Uterus (tissue), 2 donors: Measurements from ENCODE around the gene SLC2A9.

ENCODE experiments used
- POLR2A ChIP-seq, 2 donors: fragments of 450-650 bp; IDR thresholded peaks; one replicate each; pipeline ENCODE4 v1.6.1; 2016; ENCODE audit warnings: antibody characterized with exemption in 2 of 2, mild to moderate bottlenecking in 1 of 2, moderate library complexity in 1 of 2
- TF ChIP-seq, protein P1 (sequence below), 4 experiments: fragments of 200-600 bp in 2 of 4; fragments of 450-650 bp in 2 of 4; sonication (generic) in 2 of 4; IDR thresholded peaks; one replicate each; pipeline ENCODE4 v1.5.1; 2016 to 2019; ENCODE audit warnings: antibody characterized with exemption in 4 of 4, mild to moderate bottlenecking in 2 of 4, moderate library complexity in 1 of 4

DNA sequence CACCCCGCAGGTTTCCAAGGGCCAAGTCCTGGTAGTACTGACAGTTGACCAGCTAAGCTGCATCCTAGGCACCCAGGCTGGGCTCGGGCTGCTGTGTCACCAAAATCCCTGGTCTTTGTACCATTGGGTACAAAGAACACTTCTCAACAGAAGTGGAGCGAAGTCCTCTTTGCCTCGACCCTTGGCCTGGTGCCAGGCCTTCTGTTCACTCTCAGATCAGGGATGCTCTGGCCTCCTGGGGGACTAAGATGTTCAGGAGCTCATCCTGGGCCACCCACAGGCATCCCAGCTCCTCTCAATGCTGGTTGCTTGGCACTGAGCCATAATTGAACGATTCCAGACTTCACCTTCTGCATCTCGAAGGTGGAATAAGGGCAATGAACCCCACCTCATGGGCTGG, 13.8 kb upstream of the SLC2A9 start:
- no peak for TF ChIP-seq POLR2A (IDR thresholded peaks at IDR 0.05)
- TF ChIP-seq, protein P1, sequence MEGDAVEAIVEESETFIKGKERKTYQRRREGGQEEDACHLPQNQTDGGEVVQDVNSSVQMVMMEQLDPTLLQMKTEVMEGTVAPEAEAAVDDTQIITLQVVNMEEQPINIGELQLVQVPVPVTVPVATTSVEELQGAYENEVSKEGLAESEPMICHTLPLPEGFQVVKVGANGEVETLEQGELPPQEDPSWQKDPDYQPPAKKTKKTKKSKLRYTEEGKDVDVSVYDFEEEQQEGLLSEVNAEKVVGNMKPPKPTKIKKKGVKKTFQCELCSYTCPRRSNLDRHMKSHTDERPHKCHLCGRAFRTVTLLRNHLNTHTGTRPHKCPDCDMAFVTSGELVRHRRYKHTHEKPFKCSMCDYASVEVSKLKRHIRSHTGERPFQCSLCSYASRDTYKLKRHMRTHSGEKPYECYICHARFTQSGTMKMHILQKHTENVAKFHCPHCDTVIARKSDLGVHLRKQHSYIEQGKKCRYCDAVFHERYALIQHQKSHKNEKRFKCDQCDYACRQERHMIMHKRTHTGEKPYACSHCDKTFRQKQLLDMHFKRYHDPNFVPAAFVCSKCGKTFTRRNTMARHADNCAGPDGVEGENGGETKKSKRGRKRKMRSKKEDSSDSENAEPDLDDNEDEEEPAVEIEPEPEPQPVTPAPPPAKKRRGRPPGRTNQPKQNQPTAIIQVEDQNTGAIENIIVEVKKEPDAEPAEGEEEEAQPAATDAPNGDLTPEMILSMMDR (IDR thresholded peaks at IDR 0.05), result no peak
